GM13977 (cell line): ENCODE measurements around the gene MAMDC2.

Source experiments
- DNase-seq: peaks from one replicate; pipeline ENCODE4 v3.0.0; 2012; ENCODE audit warnings: low spot score
- CTCF ChIP-seq: IDR thresholded peaks from 2 replicates; pipeline ENCODE4 v1.5.1; 2012; ENCODE audit warnings: mild to moderate bottlenecking, control low read depth; ENCODE audit not compliant: insufficient read depth; ENCODE audit errors: extremely low read depth, missing control alignments
- in situ Hi-C: fragments of 300-500 bp; cut with MboI; formaldehyde crosslinking; loops from one replicate; pipeline ENCODE4 v1.12.0; 2022; ENCODE audit warnings: low sequenced_read_pairs, low pct_unique_long_range_greater_than_20kb, mixed read lengths, inconsistent platforms; ENCODE audit not compliant: unreplicated experiment

MAMDC2 gene

GRCh38 chr9:70013598-70014196 is 30.0 kb upstream of the MAMDC2 start:
- in situ Hi-C loops, result no loop called here
- TF ChIP-seq CTCF, result no peak
- no peak for DNase-seq

- DNase-seq, result no peak
- no peak for TF ChIP-seq CTCF
Observed at GRCh38 chr9:70015099-70015498, 28.5 kb upstream of the MAMDC2 start.

GRCh38 chr9:70020217-70020616 is 23.4 kb upstream of the MAMDC2 start:
- in situ Hi-C loops, result no loop called here
- no peak for TF ChIP-seq CTCF
- no peak for DNase-seq

More at GRCh38 chr9:70015099-70015498, 28.5 kb upstream of the MAMDC2 start:
- in situ Hi-C loops, result no loop called here

- in situ Hi-C loops, result no loop called here
- no peak for DNase-seq
- no peak for TF ChIP-seq CTCF
Observed at GRCh38 chr9:70020991-70021571, 22.6 kb upstream of the MAMDC2 start.

GRCh38 chr9:70028287-70028686 is 15.4 kb upstream of the MAMDC2 start:
- in situ Hi-C loops, result no loop called here
- no peak for DNase-seq
- no peak for TF ChIP-seq CTCF

GRCh38 chr9:70030156-70030555 is 13.5 kb upstream of the MAMDC2 start:
- no peak for DNase-seq
- in situ Hi-C loops, result no loop called here
- no peak for TF ChIP-seq CTCF
